MM.1S (cell line): Measurements from ENCODE around the gene KLK8.

Source experiments
- CTCF ChIP-seq: fragments of 300-600 bp; sonication (generic); IDR thresholded peaks from 2 replicates; pipeline ENCODE4 v1.5.1; 2016; ENCODE audit warnings: antibody characterized with exemption, low read length, mixed read lengths
- EZH2 ChIP-seq: fragments of 300-600 bp; sonication (generic); optimal IDR thresholded peaks from 2 replicates; pipeline ENCODE3; 2017; ENCODE audit warnings: low read depth, mild to moderate bottlenecking, antibody characterized with exemption, low read length, mixed read lengths
- EZH2phosphoT487 ChIP-seq: fragments of 300-600 bp; sonication (generic); IDR thresholded peaks from 2 replicates; pipeline ENCODE4 v1.6.1; 2018; ENCODE audit warnings: antibody characterized with exemption, low read length

GRCh38 chr19:51025401-51025800 is 24.0 kb upstream of the KLK8 start:
- no peak for TF ChIP-seq CTCF
- no peak for TF ChIP-seq EZH2
- no peak for TF ChIP-seq EZH2phosphoT487
